GM13977 (cell line): ENCODE results near the gene HOXD9.

ENCODE experiments used
- DNase-seq: peaks from one replicate; pipeline ENCODE4 v3.0.0; 2012; ENCODE audit warnings: low spot score
- in situ Hi-C: fragments of 300-500 bp; cut with MboI; formaldehyde crosslinking; loops from one replicate; pipeline ENCODE4 v1.12.0; 2022; ENCODE audit warnings: low sequenced_read_pairs, low pct_unique_long_range_greater_than_20kb, mixed read lengths, inconsistent platforms; ENCODE audit not compliant: unreplicated experiment
- TF ChIP-seq, protein P1 (sequence below): IDR thresholded peaks from 2 replicates; pipeline ENCODE4 v1.5.1; 2012; ENCODE audit warnings: mild to moderate bottlenecking, control low read depth; ENCODE audit not compliant: insufficient read depth; ENCODE audit errors: extremely low read depth, missing control alignments

The HOXD9 gene

GRCh38 chr2:176089843-176090395 is 32.6 kb upstream of the HOXD9 start:
- in situ Hi-C loops, result loop anchor here (25.0 kb wide), 2 partner anchors 403 to 1753 kb away; partner anchors contain the start of gene SP9

DNA sequence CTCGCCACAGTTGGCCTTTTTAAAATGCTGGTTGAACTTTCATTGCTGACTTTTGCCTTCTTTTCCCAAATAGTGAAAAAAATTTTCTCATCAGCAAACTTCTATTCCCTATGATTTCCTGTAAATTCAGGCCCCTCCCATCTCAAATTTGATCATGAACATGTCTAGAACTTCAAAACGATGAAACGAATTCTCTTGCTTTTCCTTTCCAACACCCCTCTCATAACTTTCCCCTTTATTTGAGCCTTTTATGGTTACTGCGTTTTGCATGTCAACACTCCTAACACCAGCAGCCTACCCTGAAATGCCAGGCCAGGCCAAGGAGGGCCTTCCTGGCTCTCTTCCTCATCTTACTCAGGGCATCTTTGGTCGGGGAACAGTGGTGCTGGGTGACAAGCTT is 31.7 kb upstream of the HOXD9 start:
- TF ChIP-seq, protein P1, sequence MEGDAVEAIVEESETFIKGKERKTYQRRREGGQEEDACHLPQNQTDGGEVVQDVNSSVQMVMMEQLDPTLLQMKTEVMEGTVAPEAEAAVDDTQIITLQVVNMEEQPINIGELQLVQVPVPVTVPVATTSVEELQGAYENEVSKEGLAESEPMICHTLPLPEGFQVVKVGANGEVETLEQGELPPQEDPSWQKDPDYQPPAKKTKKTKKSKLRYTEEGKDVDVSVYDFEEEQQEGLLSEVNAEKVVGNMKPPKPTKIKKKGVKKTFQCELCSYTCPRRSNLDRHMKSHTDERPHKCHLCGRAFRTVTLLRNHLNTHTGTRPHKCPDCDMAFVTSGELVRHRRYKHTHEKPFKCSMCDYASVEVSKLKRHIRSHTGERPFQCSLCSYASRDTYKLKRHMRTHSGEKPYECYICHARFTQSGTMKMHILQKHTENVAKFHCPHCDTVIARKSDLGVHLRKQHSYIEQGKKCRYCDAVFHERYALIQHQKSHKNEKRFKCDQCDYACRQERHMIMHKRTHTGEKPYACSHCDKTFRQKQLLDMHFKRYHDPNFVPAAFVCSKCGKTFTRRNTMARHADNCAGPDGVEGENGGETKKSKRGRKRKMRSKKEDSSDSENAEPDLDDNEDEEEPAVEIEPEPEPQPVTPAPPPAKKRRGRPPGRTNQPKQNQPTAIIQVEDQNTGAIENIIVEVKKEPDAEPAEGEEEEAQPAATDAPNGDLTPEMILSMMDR, result no peak
- no peak for DNase-seq
- in situ Hi-C loops, result loop anchor here (25.0 kb wide), 2 partner anchors 404 to 1754 kb away; partner anchors contain the start of gene SP9

More at GRCh38 chr2:176089843-176090395, 32.6 kb upstream of the HOXD9 start:
- no peak for DNase-seq
- TF ChIP-seq, protein P1, result no peak

DNA sequence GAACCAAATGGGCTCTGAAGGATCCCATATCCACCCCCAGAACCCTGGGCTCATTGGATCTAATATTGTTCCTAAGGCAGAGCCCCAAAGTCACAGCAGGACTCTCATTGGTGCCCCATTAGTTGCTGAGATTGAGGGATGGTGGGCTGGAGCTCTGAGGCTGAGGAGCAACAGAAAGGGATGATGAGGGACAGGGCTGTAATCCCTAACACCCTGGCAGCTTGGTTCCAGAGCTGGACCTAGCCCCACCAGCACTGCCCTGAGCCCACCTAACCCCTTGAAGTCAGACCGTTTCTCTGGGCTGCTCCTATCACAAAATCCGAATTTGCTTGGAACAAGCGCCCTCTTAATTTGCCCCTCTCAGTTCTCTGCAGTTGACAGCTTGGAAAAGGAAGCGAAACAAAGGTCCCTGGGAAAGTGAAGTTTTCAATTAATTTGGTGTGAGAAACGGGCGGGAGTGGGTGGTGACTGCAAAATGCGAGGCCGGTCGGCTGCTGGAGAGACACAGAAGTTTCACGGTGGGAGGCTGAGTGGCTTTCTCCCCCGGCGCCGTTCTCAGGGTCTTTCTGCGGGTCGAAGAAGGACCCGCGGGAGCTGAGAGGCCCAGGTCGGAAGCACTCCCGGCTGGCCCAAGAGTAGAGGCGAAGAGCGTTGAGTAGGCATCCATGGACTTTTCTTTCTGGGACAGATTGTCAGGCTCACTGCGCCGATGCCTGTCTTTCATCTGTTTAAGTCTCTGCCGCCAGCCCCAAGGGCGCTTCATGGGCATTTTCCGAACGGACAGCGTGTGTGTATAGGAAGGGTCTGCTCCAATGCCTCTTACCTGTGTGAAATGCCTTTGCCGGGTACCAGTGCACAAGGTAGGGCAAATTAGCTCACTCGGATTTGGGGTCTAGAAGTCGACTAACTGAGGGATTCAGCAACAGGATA is 30.9 kb upstream of the HOXD9 start:
- no peak for DNase-seq
- in situ Hi-C loops, result loop anchor here (25.0 kb wide), 2 partner anchors 404 to 1754 kb away; partner anchors contain the start of gene SP9
- TF ChIP-seq, protein P1, result no peak

- DNase-seq, result no peak
- TF ChIP-seq, protein P1, result no peak
- in situ Hi-C loops, result loop anchor here (25.0 kb wide), 2 partner anchors 405 to 1755 kb away; partner anchors contain the start of gene SP9
Measured at GRCh38 chr2:176092270-176093144, 30.0 kb upstream of the HOXD9 start, which contains the start of gene HOXD13. Gene HOXD13 (plus strand): TSS chr2:176092721. CDS start chr2:176092891, 170 bp downstream.

GRCh38 chr2:176093145-176093897 is 29.2 kb upstream of the HOXD9 start:
- no peak for DNase-seq
- in situ Hi-C loops, result loop anchor here (25.0 kb wide), 2 partner anchors 406 to 1756 kb away; partner anchors contain the start of gene SP9
- TF ChIP-seq, protein P1, result peak; percentile 7
